B cell (primary cell): ENCODE data around the gene PAIP2.

Source experiments
- CTCF ChIP-seq: fragments of 200-600 bp; IDR thresholded peaks from one replicate; pipeline ENCODE4 v1.8.0; 2022; ENCODE audit warnings: antibody characterized with exemption, mild to moderate bottlenecking
- EZH2 ChIP-seq: IDR thresholded peaks from 2 replicates; pipeline ENCODE4 v1.6.1; 2012; ENCODE audit warnings: borderline replicate concordance, low read depth, mild to moderate bottlenecking, moderate library complexity, low read length; ENCODE audit not compliant: insufficient read depth, poor library complexity, severe bottlenecking

GRCh38 chr5:139340051-139340450 is 1.6 kb upstream of the PAIP2 start:
- no peak for TF ChIP-seq CTCF
- TF ChIP-seq EZH2 = no peak
